Ureter (tissue), 1 donor: ENCODE measurements around the gene SMAD5. TPM values are rescaled to one million over a fixed set of nuclear protein-coding genes. Genes with fewer than 3 reads are reported as not detected.

Source experiments
- DNase-seq: peaks from one replicate; pipeline ENCODE4 v3.0.0-alpha.2; 2020; ENCODE audit warnings: low spot score
- total RNA-seq: library from RNA; stranded (reverse); gene quantifications from one replicate; pipeline ENCODE4 v1.2.4, GENCODE V29; 2023
- donor health status: DM: yes; HTN: yes; CAD: no.

The SMAD5 gene
- total RNA-seq, 1 donor from 2014 or later = 86.3 TPM

DNA sequence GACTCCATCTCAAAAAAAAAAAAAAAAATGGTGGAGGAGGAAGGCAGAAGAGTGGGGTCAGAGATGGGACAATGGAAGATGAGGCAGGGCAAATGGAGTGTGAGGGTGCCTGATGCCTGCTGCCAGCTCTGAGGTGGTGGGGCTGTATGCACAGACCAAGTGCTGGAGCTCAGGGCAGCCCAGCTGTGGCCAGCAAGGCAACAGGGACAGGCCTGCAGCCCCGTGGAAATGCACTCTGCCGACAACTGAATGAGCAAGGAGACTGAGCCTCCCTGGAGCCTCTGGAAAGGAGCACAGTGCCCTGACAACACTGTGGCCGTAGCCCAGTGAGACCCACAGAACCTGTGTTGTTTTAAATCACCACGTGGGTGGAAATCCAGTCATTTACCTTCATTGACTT is 83.2 kb downstream of the SMAD5 start:
- no peak for DNase-seq

DNA sequence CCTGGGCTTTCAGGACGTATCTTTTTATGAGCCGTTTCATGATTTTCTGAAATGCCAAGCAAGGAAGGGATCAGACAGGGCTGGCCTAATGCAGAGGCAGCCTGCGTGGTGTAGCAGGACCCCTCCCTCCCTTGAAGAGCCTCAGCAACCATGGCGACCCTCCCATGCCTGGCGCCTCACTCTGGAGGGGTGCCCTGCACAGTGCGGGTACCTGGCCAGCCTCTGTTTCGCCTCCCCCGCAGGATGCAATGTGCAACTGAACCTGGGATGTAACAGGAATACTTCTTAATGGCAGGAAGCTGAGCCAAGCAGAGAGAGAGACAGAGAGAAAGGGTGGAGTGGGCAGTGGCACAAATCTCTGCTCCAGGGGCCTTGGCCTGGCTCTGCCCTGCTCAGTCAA is 83.6 kb downstream of the SMAD5 start:
- DNase-seq = no peak

DNA sequence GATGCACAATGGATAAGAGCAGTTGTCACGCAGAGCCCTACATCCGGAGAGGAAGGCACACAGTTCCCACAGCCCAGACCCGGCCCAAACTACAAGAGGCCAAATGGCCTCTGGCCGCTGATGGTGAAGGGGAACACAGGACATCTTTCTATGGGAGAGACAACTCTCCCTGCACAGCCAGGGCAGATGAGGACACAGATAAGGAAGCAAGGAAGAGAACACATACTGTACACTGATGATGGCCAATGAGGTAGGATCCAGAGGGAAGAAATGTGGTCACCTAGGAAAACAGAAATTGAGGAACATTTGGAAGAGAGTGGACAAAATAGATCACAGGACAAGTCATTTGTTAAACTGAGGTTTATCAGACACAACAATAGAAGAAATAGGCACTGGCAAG is 88.7 kb downstream of the SMAD5 start:
- DNase-seq = no peak

DNA sequence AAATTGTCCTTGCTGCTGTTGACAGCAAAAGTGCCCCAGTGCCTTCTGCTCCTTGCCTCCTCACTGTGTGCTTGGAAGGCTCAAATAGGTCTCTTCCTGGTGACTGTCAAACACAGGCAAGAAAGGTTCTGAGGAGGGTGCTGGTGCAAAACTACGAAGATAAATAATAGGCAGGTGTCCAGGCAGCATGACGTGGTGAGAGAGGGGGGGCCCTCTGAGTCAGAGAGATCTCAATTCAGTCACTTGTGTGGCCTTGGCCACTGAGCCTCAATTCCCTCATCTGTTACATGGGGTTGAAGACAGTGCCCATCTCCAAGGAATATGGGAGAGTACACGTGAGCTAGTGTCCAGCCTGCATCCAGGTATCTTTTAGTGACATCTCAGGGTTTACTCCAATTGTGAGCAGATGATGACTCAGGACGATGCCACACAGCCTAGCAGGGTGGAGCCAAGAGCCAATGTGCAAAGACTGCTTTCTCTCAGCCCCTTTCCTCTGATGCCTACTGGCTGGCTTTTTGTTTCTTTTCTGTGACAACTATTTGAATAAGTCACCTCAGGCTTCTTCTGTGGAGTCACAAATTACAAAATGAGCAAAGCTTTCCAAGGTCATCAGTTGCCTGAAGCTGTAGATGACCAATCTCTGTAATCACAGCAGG is 90.1 kb downstream of the SMAD5 start:
- no peak for DNase-seq

DNA sequence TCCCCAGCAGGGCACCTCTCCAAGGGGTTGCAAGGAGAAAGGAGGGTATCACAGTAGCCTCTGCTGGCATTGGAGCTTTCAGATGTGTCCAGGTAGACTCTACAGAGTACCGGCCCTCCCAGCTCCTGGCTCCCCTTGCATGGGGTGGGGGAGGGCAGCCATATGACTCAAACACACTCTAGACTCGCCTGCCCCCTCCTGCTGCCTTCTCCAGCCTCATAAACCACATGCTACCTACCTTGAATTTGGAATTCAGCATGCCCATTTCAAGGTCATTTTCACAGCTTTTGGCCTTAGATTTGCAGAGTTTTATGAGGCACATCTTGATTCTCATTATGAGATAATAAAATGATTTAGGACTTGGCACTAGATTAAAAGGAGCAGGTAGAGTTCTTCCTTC is 93.2 kb downstream of the SMAD5 start:
- no peak for DNase-seq

DNA sequence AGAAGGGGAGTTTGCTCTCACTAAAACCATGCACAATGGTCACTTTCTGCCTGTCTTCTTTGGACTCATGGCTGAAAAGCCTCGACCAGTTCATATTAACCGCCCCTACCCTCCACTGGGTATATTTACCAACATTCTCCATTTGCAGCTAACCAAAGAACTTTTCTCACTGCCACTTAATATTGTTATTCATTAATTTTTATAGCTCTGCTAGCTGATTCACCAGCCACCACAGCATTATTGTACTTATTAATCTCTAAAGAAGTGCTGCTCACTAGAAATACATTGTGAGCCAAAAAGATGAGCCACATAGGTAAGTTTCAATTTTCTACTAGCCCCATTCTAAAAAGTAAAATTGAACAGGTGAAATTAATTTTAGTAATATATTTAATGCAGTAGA is 93.8 kb downstream of the SMAD5 start:
- no peak for DNase-seq

DNA sequence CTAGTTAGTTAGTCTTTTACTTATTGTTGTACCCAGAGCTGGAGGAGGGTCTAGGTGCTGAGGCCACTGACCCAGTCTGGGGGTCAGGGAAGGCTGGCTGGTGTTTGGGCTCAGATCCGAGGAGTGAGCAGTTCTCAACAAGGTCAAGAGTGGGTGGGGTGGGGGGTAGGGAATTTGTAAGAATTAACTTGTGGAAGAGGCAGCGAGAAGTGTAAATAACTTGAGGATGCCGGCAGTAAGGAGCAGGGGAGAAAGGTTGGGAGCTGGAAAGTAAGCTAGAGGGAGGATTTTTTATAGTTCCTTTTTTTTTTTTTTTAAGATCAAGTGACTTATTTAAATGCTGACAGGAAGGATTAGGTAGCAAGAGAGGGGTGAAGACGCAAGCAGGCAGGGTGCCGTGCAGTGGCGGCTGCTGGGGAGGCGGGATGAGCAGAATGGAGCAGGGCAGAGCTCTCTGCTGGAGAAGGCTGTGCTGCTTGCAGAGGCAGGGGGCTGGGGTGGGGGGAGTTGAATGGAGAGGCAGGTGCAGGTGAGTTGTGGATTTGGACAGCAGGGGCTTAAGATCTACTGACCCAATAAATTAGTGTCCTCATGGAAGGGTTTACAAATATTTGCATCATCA is 95.6 kb downstream of the SMAD5 start:
- no peak for DNase-seq

DNA sequence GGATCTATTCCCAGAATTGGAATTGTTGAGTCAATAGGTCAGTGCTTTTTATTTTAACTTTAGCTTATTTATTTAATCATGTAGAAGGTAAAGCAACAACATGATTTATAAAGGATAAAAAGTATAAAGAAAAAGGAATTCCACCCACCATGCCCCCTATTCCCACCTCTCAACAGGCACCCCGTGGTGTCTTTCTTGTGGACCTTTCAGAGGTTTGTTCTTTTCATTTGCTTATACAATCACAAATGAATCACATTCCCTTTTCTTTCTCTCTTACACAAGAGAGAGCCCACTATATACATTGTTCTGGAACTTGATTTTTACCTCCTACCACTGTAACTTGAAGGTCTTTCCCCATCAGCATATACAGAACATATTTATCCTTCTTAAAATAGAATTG is 97.5 kb downstream of the SMAD5 start:
- no peak for DNase-seq

DNA sequence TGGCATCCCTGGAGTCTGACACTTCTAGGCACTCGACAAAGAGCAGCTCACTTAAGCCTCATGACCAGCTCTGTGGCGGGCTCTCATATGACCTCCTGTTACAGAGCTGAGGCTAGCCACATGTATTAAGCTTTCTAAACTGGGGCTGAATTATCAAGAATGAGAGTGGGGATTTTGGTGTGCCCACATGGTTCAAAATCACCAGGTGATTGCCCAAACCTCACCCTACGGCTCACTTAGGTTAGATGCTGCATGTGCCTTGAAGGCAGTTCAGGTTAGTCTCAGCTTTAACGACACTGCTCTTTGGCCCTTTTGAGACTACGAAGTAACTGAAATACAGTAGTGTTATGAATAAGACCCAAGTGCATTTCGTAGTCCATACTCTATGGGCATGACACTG is 99.7 kb downstream of the SMAD5 start:
- DNase-seq = no peak

Other genes starting within 250 kb of the SMAD5 start
- gene IL9, start 237.0 kb upstream of the SMAD5 start, total RNA-seq = not detected
- not detected for gene LECT2, start 177.9 kb upstream of the SMAD5 start, total RNA-seq
- 147 TPM for gene TGFBI, start 103.9 kb upstream of the SMAD5 start, total RNA-seq
- gene SMIM32, start 60.3 kb downstream of the SMAD5 start, total RNA-seq = not detected
- gene TRPC7, start 232.7 kb downstream of the SMAD5 start, total RNA-seq = not detected